IMR-90 (cell line): ENCODE data around the gene CDON. TPM values are rescaled to one million over a fixed set of nuclear protein-coding genes. Genes with fewer than 3 reads are reported as not detected.

ENCODE experiments used
- ATAC-seq: fragments of 200-7000 bp; cut with Tn5 transposase; 2 replicates; pipeline ENCODE4 v1.9.1; 2020; ENCODE audit warnings: low read depth, mild to moderate bottlenecking, moderate library complexity
- BruUV-seq: library from RNA; stranded (reverse); fragments of 400-500 nt; replicated peaks from 2 replicates; lab custom pipeline; 2021; lab: Mats Ljungman, UMichigan
- CTCF ChIA-PET: fragments of 300-600 bp; formaldehyde crosslinking; extraction: SDS; loops from one replicate; lab custom pipeline; 2021; ENCODE audit warnings: antibody characterized with exemption; lab: Yijun Ruan, JAX
- POLR2A ChIA-PET: fragments of 300-600 bp; sonication (Branson Sonifier 250); formaldehyde crosslinking; loops from one replicate; lab custom pipeline; 2022; ENCODE audit warnings: antibody characterized with exemption; ENCODE audit not compliant: unreplicated experiment; lab: Charles Lee
- DNase-seq: peaks from one replicate; pipeline ENCODE4 v3.0.0; 2013
- H2AFZ ChIP-seq: replicated peaks from 2 replicates; pipeline ENCODE3; 2013; ENCODE audit warnings: low read length, mild to moderate bottlenecking; ENCODE audit not compliant: poor library complexity
- H2AK5ac ChIP-seq: 2 replicates; pipeline ENCODE4 v1.6.1; 2013; ENCODE audit warnings: low read depth, low read length, inconsistent platforms
- H2AK9ac ChIP-seq: replicated peaks from 2 replicates; pipeline ENCODE3; 2013; ENCODE audit warnings: mild to moderate bottlenecking, low read depth, low read length, moderate library complexity; ENCODE audit not compliant: poor library complexity
- H2BK120ac ChIP-seq: 2 replicates; pipeline ENCODE4 v1.6.1; 2013; ENCODE audit warnings: low read depth, low read length, inconsistent platforms
- H2BK15ac ChIP-seq: 3 replicates; pipeline ENCODE4 v1.6.1; 2013; ENCODE audit warnings: low read depth, low read length, inconsistent platforms
- H2BK20ac ChIP-seq: 2 replicates; pipeline ENCODE4 v1.6.1; 2013; ENCODE audit warnings: low read depth, mild to moderate bottlenecking, inconsistent platforms, low read length, moderate library complexity
- H2BK5ac ChIP-seq: 2 replicates; pipeline ENCODE4 v1.6.1; 2013; ENCODE audit warnings: mild to moderate bottlenecking, low read depth, low read length, inconsistent platforms; ENCODE audit not compliant: poor library complexity, severe bottlenecking
- H3K14ac ChIP-seq: replicated peaks from 2 replicates; pipeline ENCODE4 v1.6.1; 2013; ENCODE audit warnings: low read depth, low read length, inconsistent platforms
- H3K18ac ChIP-seq: 2 replicates; pipeline ENCODE4 v1.6.1; 2013; ENCODE audit warnings: low read depth, low read length, control low read depth
- H3K23ac ChIP-seq: 2 replicates; pipeline ENCODE4 v1.6.1; 2013; ENCODE audit warnings: low read depth, low read length, inconsistent platforms
- H3K27ac ChIP-seq: 2 replicates; pipeline ENCODE4 v1.5.1; 2013; ENCODE audit warnings: mild to moderate bottlenecking, control low read depth, low read length; ENCODE audit not compliant: insufficient read depth
- H3K27me3 ChIP-seq: 2 replicates; pipeline ENCODE4 v1.6.1; 2013; ENCODE audit warnings: low read length; ENCODE audit not compliant: control insufficient read depth, insufficient read depth
- H3K36me3 ChIP-seq: 2 replicates; pipeline ENCODE4 v1.6.1; 2013; ENCODE audit warnings: low read length, mixed read lengths; ENCODE audit not compliant: control insufficient read depth, insufficient read depth
- H3K4ac ChIP-seq: 2 replicates; pipeline ENCODE4 v1.6.1; 2013; ENCODE audit warnings: low read depth, low read length, inconsistent platforms
- H3K4me1 ChIP-seq: 2 replicates; pipeline ENCODE4 v1.6.1; 2013; ENCODE audit warnings: low read length, mixed read lengths; ENCODE audit not compliant: control insufficient read depth, insufficient read depth
- H3K4me2 ChIP-seq: 2 replicates; pipeline ENCODE4 v1.6.1; 2013; ENCODE audit warnings: low read depth, mild to moderate bottlenecking, control low read depth, low read length, moderate library complexity
- H3K4me3 ChIP-seq: 2 replicates; pipeline ENCODE4 v1.5.1; 2013; ENCODE audit warnings: low read depth, mild to moderate bottlenecking, control low read depth, low read length, moderate library complexity; ENCODE audit not compliant: insufficient read depth
- H3K56ac ChIP-seq: 2 replicates; pipeline ENCODE4 v1.6.1; 2013; ENCODE audit warnings: low read length, inconsistent platforms; ENCODE audit not compliant: insufficient read depth; ENCODE audit errors: extremely low read depth
- H3K79me1 ChIP-seq, 2 experiments: 2 replicates each; pipeline ENCODE4 v1.6.1; 2013; ENCODE audit warnings: low read length in 2 of 2, inconsistent platforms in 1 of 2, low read depth in 1 of 2
- H3K9ac ChIP-seq: 2 replicates; pipeline ENCODE4 v1.6.1; 2013; ENCODE audit warnings: low read depth, low read length, control low read depth
- H3K9me1 ChIP-seq: 2 replicates; pipeline ENCODE4 v1.6.1; 2013; ENCODE audit warnings: low read length, inconsistent platforms; ENCODE audit not compliant: insufficient read depth
- H3K9me3 ChIP-seq: 2 replicates; pipeline ENCODE4 v1.6.1; 2013; ENCODE audit warnings: low read length; ENCODE audit not compliant: control insufficient read depth, insufficient read depth
- H4K20me1 ChIP-seq: 2 replicates; pipeline ENCODE4 v1.6.1; 2013; ENCODE audit warnings: low read length, inconsistent platforms; ENCODE audit not compliant: insufficient read depth
- H4K5ac ChIP-seq: 2 replicates; pipeline ENCODE4 v1.6.1; 2013; ENCODE audit warnings: mild to moderate bottlenecking, low read depth, low read length, control low read depth
- H4K8ac ChIP-seq, 2 experiments: 2 replicates each; pipeline ENCODE4 v1.6.1; 2013; ENCODE audit warnings: low read depth in 2 of 2, low read length in 2 of 2, control low read depth in 1 of 2, inconsistent platforms in 1 of 2
- H4K91ac ChIP-seq: 2 replicates; pipeline ENCODE4 v1.6.1; 2013; ENCODE audit warnings: low read depth, low read length, inconsistent platforms; ENCODE audit not compliant: insufficient read depth
- BHLHE40 ChIP-seq: fragments of 150-350 bp; IDR thresholded peaks from 2 replicates; pipeline ENCODE4 v1.6.1; 2016; ENCODE audit warnings: mild to moderate bottlenecking, low read depth, low read length
- MAFK ChIP-seq: IDR thresholded peaks from 2 replicates; pipeline ENCODE4 v1.6.1; 2012; ENCODE audit warnings: low read depth, low read length, improper control_type of control experiment
- MXI1 ChIP-seq: IDR thresholded peaks from 2 replicates; pipeline ENCODE4 v1.6.1; 2012; ENCODE audit warnings: low read depth, mild to moderate bottlenecking, low read length, moderate library complexity, borderline replicate concordance
- RAD21 ChIP-seq: IDR thresholded peaks from 2 replicates; pipeline ENCODE4 v1.6.1; 2012; ENCODE audit warnings: low read length, improper control_type of control experiment
- RCOR1 ChIP-seq: IDR thresholded peaks from 2 replicates; pipeline ENCODE4 v1.6.1; 2012; ENCODE audit warnings: mild to moderate bottlenecking, low read length, improper control_type of control experiment; ENCODE audit not compliant: insufficient replicate concordance
- WGBS, 2 experiments: methylation state at CpG; one replicate each; pipeline versions ENCODE4 v1.1.5 to v1.1.7; 2013; ENCODE audit warnings: missing lambda C conversion rate in 2 of 2; ENCODE audit not compliant: insufficient read length in 1 of 2; ENCODE audit errors: extremely low coverage in 2 of 2; 5-methylcytosine and 5-hydroxymethylcytosine counted together
- dilution Hi-C: fragments of 300-500 bp; cut with HindIII; formaldehyde crosslinking; loops from one replicate; pipeline ENCODE4 v1.14.3; 2018; ENCODE audit warnings: low sequenced_read_pairs; ENCODE audit not compliant: unreplicated experiment
- in situ Hi-C: fragments of 300-500 bp; cut with MboI; formaldehyde crosslinking; loops from 3 replicates; pipeline ENCODE4 v1.14.3; 2019; ENCODE audit warnings: low sequenced_read_pairs, inconsistent platforms, mixed read lengths
- intact Hi-C: fragments of 100-400 bp; cut with micrococcal nuclease; formaldehyde crosslinking; loops from 2 replicates; pipeline ENCODE4 v1.10.0; 2022
- polyA plus RNA-seq, 3 experiments: library from polyadenylated mRNA; depleted of rRNA; stranded (reverse); fragments of >200 nt; gene quantifications; 2 replicates each; pipeline ENCODE4 v1.2.3, GENCODE V29; 2012; ENCODE audit warnings: low replicate concordance in 1 of 3
- total RNA-seq: library from RNA; depleted of rRNA; stranded (reverse); fragments of >200 nt; gene quantifications from 2 replicates; pipeline ENCODE4 v1.2.3, GENCODE V29; 2012

Gene CDON
- total and polyA plus RNA-seq, 2 of the 4 experiments (the other 2 are of a cell fraction), result 1.2 to 3.8 TPM

DNA sequence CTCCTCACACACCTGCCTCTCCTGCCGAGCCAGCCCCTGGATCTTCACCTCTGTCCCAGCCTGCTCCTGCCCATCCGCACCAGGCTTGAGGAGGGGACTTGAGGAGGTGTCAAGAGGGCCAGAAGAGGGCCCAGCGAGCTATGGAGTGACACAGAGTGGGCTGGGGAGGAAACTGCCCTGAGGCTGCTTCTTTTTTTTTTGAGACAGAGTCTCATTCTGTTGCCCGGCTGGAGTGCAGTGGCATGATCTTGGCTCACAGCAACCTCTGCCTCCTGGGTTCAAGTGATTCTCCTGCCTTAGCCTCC lies 21.9 kb upstream of the CDON start:
- Histone ChIP-seq H3K27me3 (peaks cover 22% of the 10 kb centered on the region), H2BK20ac (no peak overlapping the region), H3K36me3 (no peaks in the 10 kb centered on the region), H3K23ac (no peak overlapping the region), H2AFZ (no peak overlapping the region), H4K20me1 (no peaks in the 10 kb centered on the region), H2BK120ac (no peak overlapping the region), H3K56ac (no peak overlapping the region), H3K4ac (no peak overlapping the region), H3K27ac (no peak overlapping the region), H3K9me1 (no peaks in the 10 kb centered on the region), H3K4me1 (no peaks in the 10 kb centered on the region), H3K9me3 (no peaks in the 10 kb centered on the region), H3K79me1 (no peaks in the 10 kb centered on the region), H4K91ac (no peak overlapping the region), H4K5ac (no peak overlapping the region), H2AK9ac (no peak overlapping the region), H3K4me3 (no peak overlapping the region), H3K4me2 (no peak overlapping the region), H2AK5ac (no peak overlapping the region), H2BK15ac (no peak overlapping the region), H3K9ac (no peak overlapping the region), H3K18ac (no peak overlapping the region), H3K14ac (no peak overlapping the region), H2BK5ac (no peak overlapping the region), H4K8ac (no peak overlapping the region)
- in situ Hi-C loops (no loop called here), dilution Hi-C loops (no loop called here), intact Hi-C loops (no loop called here)
- no peak for ATAC-seq
- TF ChIP-seq RAD21 (no peak), MXI1 (no peak), BHLHE40 (no peak), RCOR1 (no peak), MAFK (no peak)
- no peak for DNase-seq
- no CpG with 5 or more reads among the region's 4 CpGs for WGBS, 2 experiments
- ChIA-PET POLR2A (no interaction called here), CTCF (interaction anchor here (0.7 kb wide), 1 partner anchor 377 kb away, joined by 4 read pairs; no protein-coding TSS in a partner anchor)
- no TSS peak for BruUV-seq
